GM12878 (cell line): ENCODE data around the gene THAP6. TPM values are rescaled to one million over a fixed set of nuclear protein-coding genes. Genes with fewer than 3 reads are reported as not detected.

ENCODE experiments used
- ATAC-seq: fragments of 200-7000 bp; cut with Tn5 transposase; 3 replicates; pipeline ENCODE4 v1.9.1; 2020; ENCODE audit warnings: mild to moderate bottlenecking, moderate library complexity
- BruUV-seq: library from RNA; stranded (reverse); fragments of 400-500 nt; replicated peaks from 2 replicates; lab custom pipeline; 2021; lab: Mats Ljungman, UMichigan
- CTCF ChIA-PET: fragments of 300-600 bp; sonication (Branson Sonifier 250); formaldehyde crosslinking; extraction: SDS; loops from one replicate; lab custom pipeline; 2021; ENCODE audit warnings: inconsistent platforms; lab: Yijun Ruan, JAX
- POLR2A ChIA-PET: fragments of 350-600 bp; formaldehyde crosslinking; extraction: SDS; loops from one replicate; lab custom pipeline; 2021; ENCODE audit warnings: inconsistent platforms; lab: Charles Lee
- RAD21 ChIA-PET: fragments of 300-600 bp; sonication (Branson Sonifier 250); formaldehyde crosslinking; loops from one replicate; lab custom pipeline; 2023; ENCODE audit warnings: antibody characterized with exemption; ENCODE audit not compliant: unreplicated experiment; lab: Charles Lee
- SMC1A ChIA-PET: fragments of 300-600 bp; sonication (Branson Sonifier 250); formaldehyde crosslinking; loops from one replicate; lab custom pipeline; 2023; ENCODE audit not compliant: unreplicated experiment, uncharacterized antibody; lab: Charles Lee
- DNase-seq: peaks from one replicate; pipeline ENCODE4 v3.0.0-alpha.2; 2011; ENCODE audit warnings: low read depth, low spot score
- FAIRE-seq: peaks from 3 replicates; lab custom pipeline; 2011; peaks lifted over from hg19 to GRCh38; lab: Jason Lieb, UNC
- H2AFZ ChIP-seq: 2 replicates; pipeline ENCODE4 v1.6.0; 2011; ENCODE audit warnings: low read depth, low read length, control low read depth; ENCODE audit not compliant: control insufficient read depth
- H3K27ac ChIP-seq: 2 replicates; pipeline ENCODE4 v1.5.1; 2011; ENCODE audit warnings: control low read depth; ENCODE audit not compliant: control insufficient read depth, insufficient read depth
- H3K27me3 ChIP-seq, 2 experiments: replicated peaks in 1 of 2; 2 replicates each; pipeline versions ENCODE4 v1.6.0 to v1.6.1; 2011; ENCODE audit warnings: low read length in 1 of 2; ENCODE audit not compliant: control insufficient read depth in 2 of 2, insufficient read depth in 2 of 2
- H3K36me3 ChIP-seq, 2 experiments: 2 replicates each; pipeline ENCODE4 v1.5.1; 2011; ENCODE audit warnings: low read length in 1 of 2; ENCODE audit not compliant: control insufficient read depth in 2 of 2, insufficient read depth in 2 of 2
- H3K4me1 ChIP-seq: 2 replicates; pipeline ENCODE4 v1.6.1; 2011; ENCODE audit warnings: mild to moderate bottlenecking, low read length, moderate library complexity, mixed read lengths; ENCODE audit not compliant: control insufficient read depth, insufficient read depth
- H3K4me2 ChIP-seq: 2 replicates; pipeline ENCODE4 v1.6.0; 2011; ENCODE audit warnings: control low read depth; ENCODE audit not compliant: control insufficient read depth, insufficient read depth
- H3K4me3 ChIP-seq: fragments of 200-600 bp; sonication (generic); 2 replicates; pipeline ENCODE4 v1.5.1; 2016
- H3K79me2 ChIP-seq: 2 replicates; pipeline ENCODE4 v1.6.0; 2011; ENCODE audit warnings: low read length; ENCODE audit not compliant: control insufficient read depth, insufficient read depth
- H3K9ac ChIP-seq: 2 replicates; pipeline ENCODE4 v1.8.0; 2011; ENCODE audit warnings: low read length, control low read depth, mixed read lengths; ENCODE audit not compliant: control insufficient read depth, insufficient read depth
- H3K9me3 ChIP-seq: replicated peaks from 3 replicates; pipeline ENCODE4 v1.5.1; 2011; ENCODE audit warnings: mild to moderate bottlenecking, low read length; ENCODE audit not compliant: control insufficient read depth, insufficient read depth
- H4K20me1 ChIP-seq: 2 replicates; pipeline ENCODE4 v1.6.0; 2011; ENCODE audit not compliant: control insufficient read depth, insufficient read depth
- ASH2L ChIP-seq: fragments of 300-600, 200-600 bp; sonication (generic); IDR thresholded peaks from 2 replicates; pipeline ENCODE4 v1.6.1; 2017; ENCODE audit warnings: low read depth, mild to moderate bottlenecking, borderline replicate concordance
- CTCF ChIP-seq, 3 experiments: IDR thresholded peaks in 2 of 3; conservative IDR thresholded peaks in 1 of 3; 2 replicates each; pipeline ENCODE4 v1.5.1; 2011; ENCODE audit warnings: low read depth in 3 of 3, low read length in 3 of 3, mild to moderate bottlenecking in 3 of 3, control low read depth in 2 of 3, moderate library complexity in 2 of 3, inconsistent platforms in 1 of 3, mixed read lengths in 1 of 3; ENCODE audit not compliant: control insufficient read depth in 2 of 3, insufficient read depth in 1 of 3; ENCODE audit errors: extremely low read depth in 1 of 3
- KDM1A ChIP-seq: fragments of 200-600 bp; sonication (generic); IDR thresholded peaks from 2 replicates; pipeline ENCODE4 v1.6.1; 2016; ENCODE audit warnings: borderline replicate concordance
- LARP7 ChIP-seq: fragments of 450-650 bp; IDR thresholded peaks from 2 replicates; pipeline ENCODE4 v1.6.1; 2017; ENCODE audit warnings: mild to moderate bottlenecking
- NRF1 ChIP-seq: conservative IDR thresholded peaks from 2 replicates; pipeline ENCODE4 v1.6.1; 2011; ENCODE audit warnings: mild to moderate bottlenecking, low read depth, low read length, improper control_type of control experiment
- SPI1 ChIP-seq: IDR thresholded peaks from 2 replicates; pipeline ENCODE4 v1.6.1; 2011; ENCODE audit warnings: low read depth, mild to moderate bottlenecking, low read length, moderate library complexity, borderline replicate concordance; ENCODE audit not compliant: insufficient read depth
- ZBTB33 ChIP-seq: fragments of 450-650 bp; IDR thresholded peaks from 2 replicates; pipeline ENCODE4 v1.6.1; 2017; ENCODE audit warnings: mild to moderate bottlenecking
- WGBS: methylation state at CpG from one replicate; pipeline ENCODE4 v1.1.6; 2016; ENCODE audit warnings: low lambda C conversion rate; ENCODE audit not compliant: insufficient replicate concordance, insufficient coverage; ENCODE audit errors: missing lambda C conversion rate; 5-methylcytosine and 5-hydroxymethylcytosine counted together
- in situ Hi-C: fragments of 300-500 bp; cut with MboI; formaldehyde crosslinking; loops from 9 replicates; pipeline ENCODE4 v1.14.3; 2018; ENCODE audit warnings: mixed read lengths
- intact Hi-C: fragments of 100-400 bp; cut with micrococcal nuclease; formaldehyde crosslinking; loops from one replicate; pipeline ENCODE4 v1.14.2; 2022; ENCODE audit not compliant: unreplicated experiment
- polyA plus RNA-seq, 11 experiments: library from polyadenylated mRNA; depleted of rRNA in 4 of 11; unstranded in 6 of 11; stranded (reverse) in 5 of 11; fragments of >200 nt; fragmentation: Nextera tagmentation in 4 of 11; fragmentation: Illumina TruSeq in 1 of 11; extraction: Ambion mirVana in 4 of 11; extraction: Trizol in 1 of 11; gene quantifications; 1 replicate in 1 of 11; 2 replicates in 10 of 11; pipeline versions ENCODE4 v1.2.1 to v1.2.3, GENCODE V29; 2011 to 2016; ENCODE audit warnings: inconsistent platforms in 2 of 11, missing spikeins in 2 of 11, low read depth in 1 of 11
- total RNA-seq, 4 experiments: library from RNA; depleted of rRNA in 3 of 4; stranded (reverse); fragments of >200 nt in 3 of 4; fragmentation: Illumina TruSeq in 1 of 4; extraction: Trizol in 1 of 4; gene quantifications; 2 replicates each; pipeline versions ENCODE4 v1.2.1 to v1.2.3, GENCODE V29; 2013 to 2021

THAP6 gene
- total and polyA plus RNA-seq, 10 of the 15 experiments (the other 5 are each of a cell fraction or from before 2014, with no cell fraction given), result 8.9 to 21.9 (median 12.8) TPM

GRCh38 chr4:75547647-75548387 is 33.5 kb downstream of the THAP6 start:
- Histone ChIP-seq H3K9me3 (no peaks in the 10 kb centered on the region), H3K27me3 (no peaks in the 10 kb centered on the region), H2AFZ (no peak overlapping the region), H3K9ac (no peak overlapping the region), H3K36me3 (no peaks in the 10 kb centered on the region), H4K20me1 (no peaks in the 10 kb centered on the region), H3K27ac (no peak overlapping the region), H3K4me1 (no peaks in the 10 kb centered on the region), H3K4me2 (no peak overlapping the region), H3K4me3 (no peak overlapping the region), H3K79me2 (no peaks in the 10 kb centered on the region)
- FAIRE-seq (no peak), ATAC-seq (no peak), DNase-seq (no peak)
- in situ Hi-C loops (no loop called here), intact Hi-C loops (no loop called here)
- SMC1A ChIA-PET, result interaction anchor here (0.6 to 0.8 kb wide), 2 partner anchors 23 to 348 kb away, joined by 3 to 5 read pairs; no protein-coding TSS in a partner anchor
- POLR2A ChIA-PET, result no interaction called here
- CTCF ChIA-PET, result no interaction called here
- 79% methylated on average over 15 of the region's 15 CpGs for WGBS
- RAD21 ChIA-PET, result interaction anchor here (0.6 kb wide), 1 partner anchor 720 kb away, joined by 3 read pairs; no protein-coding TSS in a partner anchor
- TF ChIP-seq ASH2L, result no peak
- TF ChIP-seq SPI1, result peak; percentile 21; the same call in 1 of the 2 replicates
- BruUV-seq, result no TSS peak

- ChIA-PET POLR2A (no interaction called here), CTCF (no interaction called here), SMC1A (no interaction called here), RAD21 (no interaction called here)
- Histone ChIP-seq H3K4me2 (no peak overlapping the region), H3K9ac (no peak overlapping the region), H3K4me3 (no peak overlapping the region), H3K79me2 (no peaks in the 10 kb centered on the region), H3K27me3 (no peaks in the 10 kb centered on the region), H4K20me1 (no peaks in the 10 kb centered on the region), H3K27ac (no peak overlapping the region), H3K36me3 (no peaks in the 10 kb centered on the region), H2AFZ (no peak overlapping the region), H3K9me3 (no peaks in the 10 kb centered on the region), H3K4me1 (no peaks in the 10 kb centered on the region)
- FAIRE-seq (no peak), DNase-seq (no peak), ATAC-seq (peak; percentile 42; the same call in 2 of the 3 replicates)
- no peak for TF ChIP-seq NRF1
- no peak for TF ChIP-seq ZBTB33
- no peak for TF ChIP-seq LARP7
- TF ChIP-seq CTCF (IDR thresholded peaks at IDR 0.05 in 2 of 3, conservative IDR thresholded peaks at IDR 0.05 in 1 of 3; ENCODE audit: control insufficient read depth in 2 of 3, extremely low read depth in 1 of 3, insufficient read depth in 1 of 3, low read depth in 3 of 3, low read length in 3 of 3), result no peak
- TF ChIP-seq KDM1A, result no peak
- WGBS, result 53% methylated on average over 2 of the region's 2 CpGs
- BruUV-seq, result no TSS peak
- in situ Hi-C loops (no loop called here), intact Hi-C loops (no loop called here)
Measured at GRCh38 chr4:75549019-75549418, 34.7 kb downstream of the THAP6 start.
